Panc1 (cell line): ENCODE results near the gene LMO3. TPM values are rescaled to one million over a fixed set of nuclear protein-coding genes. Genes with fewer than 3 reads are reported as not detected.

ENCODE experiments used
- ATAC-seq: fragments of 200-7000 bp; cut with Tn5 transposase; 2 replicates; pipeline ENCODE4 v1.9.1; 2020; ENCODE audit warnings: mild to moderate bottlenecking, moderate library complexity
- BruUV-seq: library from RNA; stranded (reverse); fragments of 400-500 nt; replicated peaks from 2 replicates; lab custom pipeline; 2021; lab: Mats Ljungman, UMichigan
- CTCF ChIA-PET: fragments of 300-600 bp; sonication (Branson Sonifier 250); formaldehyde crosslinking; loops from one replicate; lab custom pipeline; 2022; ENCODE audit warnings: antibody characterized with exemption; lab: Charles Lee
- POLR2A ChIA-PET: fragments of 300-600 bp; sonication (Branson Sonifier 250); formaldehyde crosslinking; loops from one replicate; lab custom pipeline; 2022; ENCODE audit warnings: antibody characterized with exemption; lab: Charles Lee
- DNase-seq: peaks from one replicate; pipeline ENCODE4 v3.0.0-alpha.2; 2010; ENCODE audit warnings: low read depth, low spot score
- H3K27ac ChIP-seq: 2 replicates; pipeline ENCODE4 v1.5.1; 2011; ENCODE audit warnings: mild to moderate bottlenecking, low read length, inconsistent platforms
- H3K27me3 ChIP-seq: fragments of 200-500 bp; sonication (Bioruptor generic); 2 replicates; pipeline ENCODE4 v1.6.0; 2014; ENCODE audit warnings: low read length, inconsistent platforms; ENCODE audit not compliant: control insufficient read depth, insufficient read depth
- H3K36me3 ChIP-seq: fragments of 200-500 bp; sonication (Bioruptor generic); 2 replicates; pipeline ENCODE4 v1.5.1; 2014; ENCODE audit warnings: inconsistent platforms, mild to moderate bottlenecking, low read length, moderate library complexity; ENCODE audit not compliant: control insufficient read depth, insufficient read depth
- H3K4me1 ChIP-seq: 2 replicates; pipeline ENCODE4 v1.5.1; 2011; ENCODE audit warnings: inconsistent platforms, mild to moderate bottlenecking, low read length, moderate library complexity; ENCODE audit not compliant: control insufficient read depth, insufficient read depth
- H3K4me3 ChIP-seq, 2 experiments: 2 replicates each; pipeline ENCODE4 v1.5.1; 2011 to 2012; ENCODE audit warnings: low read depth in 2 of 2, low read length in 2 of 2, mild to moderate bottlenecking in 2 of 2, inconsistent platforms in 1 of 2, moderate library complexity in 1 of 2
- H3K9me3 ChIP-seq: fragments of 200-500 bp; sonication (Bioruptor generic); 2 replicates; pipeline ENCODE4 v1.5.1; 2014; ENCODE audit warnings: low read depth, mild to moderate bottlenecking, inconsistent platforms, low read length, moderate library complexity; ENCODE audit not compliant: control insufficient read depth, insufficient read depth
- CTCF ChIP-seq: fragments of 450-650 bp; IDR thresholded peaks from 2 replicates; pipeline ENCODE4 v1.5.1; 2017; ENCODE audit warnings: mild to moderate bottlenecking
- POLR2AphosphoS5 ChIP-seq: IDR thresholded peaks from 2 replicates; pipeline ENCODE4 v1.6.1; 2012; ENCODE audit warnings: mild to moderate bottlenecking, low read depth, low read length, moderate library complexity
- REST ChIP-seq, 2 experiments: IDR thresholded peaks; 2 replicates each; pipeline ENCODE4 v1.6.1; 2011 to 2012; ENCODE audit warnings: low read depth in 2 of 2, control low read depth in 1 of 2, low read length in 1 of 2, mild to moderate bottlenecking in 1 of 2, moderate library complexity in 1 of 2; ENCODE audit not compliant: insufficient read depth in 1 of 2
- SIN3A ChIP-seq: IDR thresholded peaks from 2 replicates; pipeline ENCODE4 v1.6.1; 2012; ENCODE audit warnings: low read depth, mild to moderate bottlenecking, low read length, moderate library complexity, borderline replicate concordance; ENCODE audit not compliant: insufficient read depth
- TCF7L2 ChIP-seq: IDR thresholded peaks from 2 replicates; pipeline ENCODE4 v1.6.1; 2011; ENCODE audit warnings: mild to moderate bottlenecking, low read depth, low read length, inconsistent platforms
- in situ Hi-C: cut with HindIII; loops from 2 replicates; pipeline ENCODE4 v1.10.0; 2016; ENCODE audit warnings: low sequenced_read_pairs, low pct_unique_long_range_greater_than_20kb
- intact Hi-C: fragments of 100-400 bp; cut with micrococcal nuclease; formaldehyde crosslinking; loops from one replicate; pipeline ENCODE4 v1.10.0; 2022; ENCODE audit not compliant: unreplicated experiment
- total RNA-seq: library from RNA; stranded (reverse); gene quantifications from one replicate; pipeline ENCODE4 v1.2.1, GENCODE V29; 2021; ENCODE audit not compliant: unreplicated experiment

The LMO3 gene
- total RNA-seq, 1 experiment from 2014 or later, result 0.51 TPM

- no peaks in the 10 kb centered on the region for H3K36me3 ChIP-seq
- BruUV-seq, result no TSS peak
- TF ChIP-seq REST (IDR thresholded peaks at IDR 0.05; ENCODE audit: insufficient read depth in 1 of 2, low read depth in 2 of 2, low read length in 1 of 2), result no peak
- no peak for TF ChIP-seq SIN3A
- no peak for TF ChIP-seq POLR2AphosphoS5
- no peak for TF ChIP-seq CTCF
- TF ChIP-seq TCF7L2, result no peak
- in situ Hi-C loops, result no loop called here
- intact Hi-C loops, result no loop called here
- no peak for DNase-seq
- no peak overlapping the region for H3K4me3 ChIP-seq
- H3K4me1 ChIP-seq, result no peaks in the 10 kb centered on the region
- POLR2A ChIA-PET, result no interaction called here
- CTCF ChIA-PET, result no interaction called here
- H3K27me3 ChIP-seq, result no peaks in the 10 kb centered on the region
- no peak overlapping the region for H3K27ac ChIP-seq
- ATAC-seq, result no peak
- H3K9me3 ChIP-seq, result no peaks in the 10 kb centered on the region
Observed at GRCh38 chr12:16523951-16524331, 82.0 kb downstream of the LMO3 start.

DNA sequence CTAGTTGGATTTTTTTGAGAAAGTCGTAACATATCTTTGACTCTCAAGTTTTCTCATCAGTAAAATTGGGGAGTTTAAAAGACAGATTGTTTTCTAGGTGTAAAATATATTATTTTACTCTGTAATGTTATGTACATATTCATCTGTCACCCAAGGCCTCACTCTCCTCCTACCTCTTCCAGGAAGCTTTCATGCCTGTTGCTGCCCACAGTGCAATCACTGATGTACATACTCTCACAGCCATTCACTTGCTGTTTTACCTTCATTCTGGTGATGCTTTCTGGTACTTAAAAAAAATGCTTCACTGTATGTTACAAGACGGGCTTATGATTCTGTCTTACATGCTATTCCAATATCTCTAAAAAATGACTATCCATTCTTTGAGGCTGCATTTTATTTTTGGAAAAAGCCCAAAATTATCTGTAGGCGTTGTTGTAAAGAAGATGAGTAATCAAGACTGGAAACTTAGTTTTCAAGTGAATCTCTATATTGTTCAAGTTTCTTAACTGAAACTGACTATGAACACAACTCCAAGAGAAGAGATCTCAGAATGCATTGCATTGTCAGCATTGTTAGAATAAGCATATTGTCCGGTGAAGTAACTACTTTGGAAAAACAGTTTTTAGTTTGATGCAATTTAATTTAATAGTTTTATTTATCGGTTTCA, 82.5 kb downstream of the LMO3 start:
- no peak overlapping the region for H3K27ac ChIP-seq
- BruUV-seq, result no TSS peak
- H3K9me3 ChIP-seq, result no peaks in the 10 kb centered on the region
- H3K27me3 ChIP-seq, result no peaks in the 10 kb centered on the region
- in situ Hi-C loops (no loop called here), intact Hi-C loops (no loop called here)
- ATAC-seq (no peak), DNase-seq (no peak)
- no peak for TF ChIP-seq REST (IDR thresholded peaks at IDR 0.05; ENCODE audit: insufficient read depth in 1 of 2, low read depth in 2 of 2, low read length in 1 of 2)
- no peak for TF ChIP-seq SIN3A
- no peak for TF ChIP-seq TCF7L2
- no peak for TF ChIP-seq POLR2AphosphoS5
- TF ChIP-seq CTCF, result no peak
- no peaks in the 10 kb centered on the region for H3K36me3 ChIP-seq
- POLR2A ChIA-PET, result no interaction called here
- CTCF ChIA-PET, result no interaction called here
- no peaks in the 10 kb centered on the region for H3K4me1 ChIP-seq
- no peak overlapping the region for H3K4me3 ChIP-seq
